HEK293T (cell line): ENCODE results near the gene COL4A3.

ENCODE experiments used
- CTCF ChIA-PET: fragments of 350-600 bp; formaldehyde crosslinking; extraction: SDS; loops from one replicate; lab custom pipeline; 2021; ENCODE audit warnings: antibody characterized with exemption, inconsistent platforms; lab: Yijun Ruan, JAX
- POLR2A ChIA-PET: fragments of 350-600 bp; formaldehyde crosslinking; extraction: SDS; loops from one replicate; lab custom pipeline; 2020; ENCODE audit warnings: antibody characterized with exemption, inconsistent platforms; lab: Yijun Ruan, JAX
- DNase-seq: peaks from one replicate; pipeline ENCODE4 v3.0.0; 2012; ENCODE audit warnings: mixed read lengths; ENCODE audit errors: extremely low spot score
- ARNT ChIP-seq: fragments of 450-650 bp; IDR thresholded peaks from 2 replicates; pipeline ENCODE4 v1.6.1; 2017; ENCODE audit warnings: mild to moderate bottlenecking
- BHLHE40 ChIP-seq: fragments of 450-650 bp; IDR thresholded peaks from 2 replicates; pipeline ENCODE4 v1.6.1; 2016; ENCODE audit warnings: mild to moderate bottlenecking, moderate library complexity, borderline replicate concordance
- CTBP1 ChIP-seq: fragments of 450-650 bp; IDR thresholded peaks from 2 replicates; pipeline ENCODE4 v1.6.1; 2016; ENCODE audit warnings: borderline replicate concordance
- ELF4 ChIP-seq: fragments of 450-650 bp; IDR thresholded peaks from 2 replicates; pipeline ENCODE4 v1.6.1; 2017; ENCODE audit warnings: antibody characterized with exemption
- FOXA1 ChIP-seq: fragments of 450-650 bp; IDR thresholded peaks from 2 replicates; pipeline ENCODE4 v1.6.1; 2016; ENCODE audit warnings: mild to moderate bottlenecking
- FOXK2 ChIP-seq: fragments of 450-650 bp; IDR thresholded peaks from 2 replicates; pipeline ENCODE4 v1.6.1; 2016; ENCODE audit warnings: mild to moderate bottlenecking
- FOXM1 ChIP-seq: fragments of 450-650 bp; IDR thresholded peaks from 2 replicates; pipeline ENCODE4 v1.6.1; 2017; ENCODE audit warnings: mild to moderate bottlenecking, borderline replicate concordance
- HDGF ChIP-seq: fragments of 450-650 bp; IDR thresholded peaks from 2 replicates; pipeline ENCODE4 v1.6.1; 2017; ENCODE audit warnings: antibody characterized with exemption, borderline replicate concordance
- L3MBTL2 ChIP-seq: fragments of 450-650 bp; conservative IDR thresholded peaks from 2 replicates; pipeline ENCODE4 v1.6.1; 2016; ENCODE audit warnings: mild to moderate bottlenecking
- LEF1 ChIP-seq: fragments of 450-650 bp; IDR thresholded peaks from 2 replicates; pipeline ENCODE4 v1.6.1; 2017; ENCODE audit warnings: mild to moderate bottlenecking, borderline replicate concordance
- NFRKB ChIP-seq: fragments of 450-650 bp; IDR thresholded peaks from 2 replicates; pipeline ENCODE4 v1.6.1; 2016; ENCODE audit warnings: mild to moderate bottlenecking, moderate library complexity
- SP1 ChIP-seq: fragments of 450-650 bp; IDR thresholded peaks from 2 replicates; pipeline ENCODE4 v1.6.1; 2017
- SUZ12 ChIP-seq: fragments of 450-650 bp; IDR thresholded peaks from 2 replicates; pipeline ENCODE4 v1.6.1; 2016; ENCODE audit warnings: mild to moderate bottlenecking
- TARDBP ChIP-seq: fragments of 450-650 bp; IDR thresholded peaks from 2 replicates; pipeline ENCODE4 v1.6.1; 2016
- ZNF384 ChIP-seq: fragments of 450-650 bp; IDR thresholded peaks from 2 replicates; pipeline ENCODE4 v1.6.1; 2016
- TF ChIP-seq, protein P1 (sequence below): fragments of 450-650 bp; IDR thresholded peaks from 2 replicates; pipeline ENCODE4 v1.6.1; 2016

The COL4A3 gene

DNA sequence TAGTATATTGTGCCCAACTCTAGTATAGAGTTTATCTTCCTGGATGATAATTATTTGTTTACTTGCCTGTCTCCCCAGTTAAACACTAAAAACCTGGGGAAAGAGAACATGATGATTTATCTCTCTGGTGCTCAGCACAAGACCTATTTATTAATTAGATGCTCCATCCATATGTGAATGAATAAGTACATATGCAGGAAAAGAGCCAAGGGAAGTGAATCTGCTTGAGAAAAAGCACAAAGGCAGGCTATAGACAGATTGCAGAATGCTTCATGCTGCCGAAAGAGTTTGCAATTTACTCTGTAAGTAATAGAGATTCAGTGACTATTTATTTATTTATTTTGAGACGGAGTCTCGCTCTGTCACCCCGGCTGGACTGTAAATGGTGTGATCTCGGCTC lies 123.3 kb downstream of the COL4A3 start:
- ChIA-PET CTCF (no interaction called here), POLR2A (no interaction called here)
- no peak for TF ChIP-seq SP1
- TF ChIP-seq, protein P1, sequence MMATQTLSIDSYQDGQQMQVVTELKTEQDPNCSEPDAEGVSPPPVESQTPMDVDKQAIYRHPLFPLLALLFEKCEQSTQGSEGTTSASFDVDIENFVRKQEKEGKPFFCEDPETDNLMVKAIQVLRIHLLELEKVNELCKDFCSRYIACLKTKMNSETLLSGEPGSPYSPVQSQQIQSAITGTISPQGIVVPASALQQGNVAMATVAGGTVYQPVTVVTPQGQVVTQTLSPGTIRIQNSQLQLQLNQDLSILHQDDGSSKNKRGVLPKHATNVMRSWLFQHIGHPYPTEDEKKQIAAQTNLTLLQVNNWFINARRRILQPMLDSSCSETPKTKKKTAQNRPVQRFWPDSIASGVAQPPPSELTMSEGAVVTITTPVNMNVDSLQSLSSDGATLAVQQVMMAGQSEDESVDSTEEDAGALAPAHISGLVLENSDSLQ, result no peak
- no peak for TF ChIP-seq FOXA1
- no peak for TF ChIP-seq CTBP1
- no peak for TF ChIP-seq ELF4
- TF ChIP-seq L3MBTL2, result no peak
- no peak for DNase-seq

DNA sequence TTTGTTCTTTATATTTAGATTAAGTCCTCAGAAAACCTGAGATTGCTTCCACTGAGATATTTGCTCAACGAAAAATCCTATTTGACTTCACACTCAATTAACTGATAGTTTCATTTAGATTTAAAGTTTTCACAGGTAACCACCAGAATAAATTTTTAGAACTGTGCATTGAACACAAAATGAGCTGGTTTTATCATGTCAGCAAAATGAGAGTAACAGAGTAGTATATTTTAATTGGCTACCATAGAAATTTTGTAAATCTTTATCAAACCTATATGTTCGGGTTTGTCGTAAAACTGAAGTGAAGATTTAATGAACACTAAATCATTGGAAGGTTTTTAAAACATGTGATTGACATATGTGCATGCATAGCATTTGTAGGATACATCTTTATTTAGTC lies 127.9 kb downstream of the COL4A3 start:
- ChIA-PET POLR2A (no interaction called here), CTCF (interaction anchor here (0.6 kb wide), 1 partner anchor 179 kb away, joined by 4 read pairs; no protein-coding TSS in a partner anchor)
- TF ChIP-seq SP1 (no peak), ZNF384 (no peak), FOXK2 (no peak), FOXA1 (no peak), ELF4 (no peak), CTBP1 (no peak), BHLHE40 (no peak)
- no peak for DNase-seq

DNA sequence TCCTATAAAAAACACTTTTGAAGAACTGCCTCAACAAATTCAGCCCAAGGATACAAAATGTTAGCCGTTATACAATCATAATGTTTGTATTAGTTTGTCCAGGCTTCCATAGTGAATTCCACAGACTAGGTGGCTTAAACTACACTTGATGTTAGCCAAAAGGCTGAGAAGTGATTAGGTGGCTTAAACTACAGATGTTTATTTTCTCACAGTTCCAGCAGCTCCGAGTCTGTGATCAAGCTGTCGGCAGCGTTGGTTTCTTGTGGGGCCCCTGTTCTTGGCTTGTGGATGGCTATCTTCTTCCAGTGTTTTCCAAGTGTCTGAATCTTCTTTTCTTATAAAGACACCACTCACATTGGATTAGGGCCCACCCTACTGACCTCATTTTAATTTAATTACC lies 129.1 kb downstream of the COL4A3 start:
- CTCF ChIA-PET, result no interaction called here
- POLR2A ChIA-PET, result no interaction called here
- DNase-seq, result no peak
- TF ChIP-seq SP1 (no peak), FOXA1 (no peak), L3MBTL2 (no peak), FOXM1 (no peak), HDGF (no peak), TARDBP (no peak)
- TF ChIP-seq, protein P1, result no peak

DNA sequence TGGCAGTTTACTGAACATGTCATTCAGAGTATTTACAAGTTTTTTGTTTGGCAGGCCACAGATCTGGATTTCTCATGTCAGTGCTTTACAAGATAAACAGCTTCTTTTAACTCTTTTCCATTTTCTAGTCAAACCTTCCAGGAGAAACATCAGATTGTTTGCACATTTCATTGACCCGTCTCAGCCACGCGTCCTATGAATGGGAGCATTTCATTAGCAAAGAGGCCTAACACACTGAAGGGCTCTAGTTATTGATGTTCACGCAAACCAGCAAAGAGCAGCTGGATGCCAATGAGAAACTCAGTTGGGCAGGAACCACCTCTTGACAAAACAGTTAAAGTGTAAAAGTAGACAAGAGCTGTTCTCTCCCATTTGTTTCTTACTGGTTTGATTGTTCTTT lies 131.4 kb downstream of the COL4A3 start:
- no peak for DNase-seq
- no peak for TF ChIP-seq NFRKB
- no peak for TF ChIP-seq FOXA1
- no peak for TF ChIP-seq ZNF384
- TF ChIP-seq SUZ12, result no peak
- TF ChIP-seq L3MBTL2, result no peak
- no peak for TF ChIP-seq LEF1
- TF ChIP-seq FOXM1, result no peak
- POLR2A ChIA-PET, result no interaction called here
- CTCF ChIA-PET, result no interaction called here

DNA sequence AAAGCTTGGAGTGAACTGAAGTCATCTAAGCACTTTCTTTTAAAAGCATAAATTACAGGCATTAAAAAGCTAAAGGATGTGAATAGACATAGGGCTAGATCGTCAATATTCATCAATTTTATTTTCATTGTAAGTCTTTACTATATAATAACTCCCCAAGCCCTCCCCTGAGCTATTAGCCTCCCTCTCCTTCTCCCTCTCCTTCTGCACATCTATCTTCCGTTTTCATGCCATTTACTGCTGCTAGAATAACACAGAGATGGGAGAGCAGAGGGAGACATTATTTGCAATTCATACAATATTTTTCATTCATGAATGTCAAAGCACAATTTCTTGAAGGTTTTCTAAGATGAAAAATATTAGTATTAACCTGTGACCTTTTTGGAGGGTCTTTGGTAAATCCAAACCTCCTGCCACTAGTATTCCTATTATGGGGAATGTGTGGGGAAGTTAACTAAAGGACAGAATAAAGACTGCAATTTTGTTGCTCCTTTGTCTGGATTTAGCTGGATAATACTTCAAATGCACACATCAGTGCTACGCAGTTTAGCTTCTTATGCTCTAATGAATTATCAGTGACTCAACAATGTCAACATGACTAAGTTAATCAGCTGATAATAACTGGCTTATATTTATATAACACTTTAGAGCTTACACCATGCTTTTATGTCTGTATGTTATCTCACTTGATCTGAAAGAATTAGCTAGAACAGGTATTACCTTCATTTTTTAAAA lies 132.4 kb downstream of the COL4A3 start:
- no peak for DNase-seq
- no peak for TF ChIP-seq BHLHE40
- no peak for TF ChIP-seq ELF4
- TF ChIP-seq FOXM1, result no peak
- TF ChIP-seq SUZ12, result no peak
- no peak for TF ChIP-seq LEF1
- TF ChIP-seq NFRKB, result no peak
- no peak for TF ChIP-seq ZNF384
- TF ChIP-seq L3MBTL2, result no peak
- TF ChIP-seq ARNT, result no peak
- TF ChIP-seq FOXK2, result no peak
- no peak for TF ChIP-seq CTBP1
- no peak for TF ChIP-seq TARDBP
- no peak for TF ChIP-seq HDGF
- no peak for TF ChIP-seq SP1
- TF ChIP-seq, protein P1, result no peak
- TF ChIP-seq FOXA1, result no peak
- ChIA-PET POLR2A (no interaction called here), CTCF (no interaction called here)

DNA sequence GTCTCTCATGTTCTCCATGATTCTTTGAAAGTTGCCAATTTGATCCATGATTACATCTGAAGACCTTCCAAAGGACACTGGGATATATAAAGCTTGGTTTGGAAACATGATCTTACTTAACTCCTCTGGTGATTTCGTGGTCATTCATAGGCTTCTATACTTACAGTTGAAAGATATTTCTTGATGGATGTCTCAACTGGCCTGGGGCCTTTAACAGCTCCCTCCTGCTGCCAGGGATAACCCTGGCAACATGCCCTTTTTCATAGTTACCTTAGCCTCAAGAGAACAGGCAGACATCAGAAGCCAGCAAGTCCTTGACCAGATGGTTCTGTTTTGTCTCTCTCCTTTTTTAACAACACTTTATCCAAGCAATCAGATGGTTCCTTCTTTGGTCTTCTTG lies 137.1 kb downstream of the COL4A3 start:
- CTCF ChIA-PET, result no interaction called here

More for the DNA sequence above, 137.1 kb downstream of the COL4A3 start:
- TF ChIP-seq ARNT, result no peak
- TF ChIP-seq LEF1, result no peak
- TF ChIP-seq L3MBTL2, result no peak
- no peak for TF ChIP-seq TARDBP
- no peak for TF ChIP-seq FOXM1
- no peak for TF ChIP-seq BHLHE40
- TF ChIP-seq HDGF, result no peak
- no peak for TF ChIP-seq CTBP1
- no peak for TF ChIP-seq ZNF384
- TF ChIP-seq SP1, result no peak
- TF ChIP-seq, protein P1, result no peak
- no peak for TF ChIP-seq FOXK2
- no peak for TF ChIP-seq FOXA1
- DNase-seq, result no peak
- POLR2A ChIA-PET, result no interaction called here
